Neural cell (in vitro differentiated cells): ENCODE results near the gene SLC9A7. TPM values are rescaled to one million over a fixed set of nuclear protein-coding genes. Genes with fewer than 3 reads are reported as not detected.

Source experiments
- H2AFZ ChIP-seq: fragments of 200-600, 300-800 bp; sonication (generic), shearing (Covaris generic); 2 replicates; pipeline ENCODE4 v1.6.0; 2014; ENCODE audit warnings: low read depth, mild to moderate bottlenecking, antibody characterized with exemption, low read length, moderate library complexity
- H3F3A ChIP-seq: fragments of 200-600 bp; shearing (Covaris generic); 2 replicates; pipeline ENCODE4 v1.6.1; 2016; ENCODE audit warnings: mild to moderate bottlenecking, moderate library complexity, mixed read lengths, antibody characterized with exemption, low read length; ENCODE audit not compliant: insufficient read depth, poor library complexity, severe bottlenecking
- H3K27ac ChIP-seq: fragments of 200-600, 300-800 bp; sonication (generic), shearing (Covaris generic); 2 replicates; pipeline ENCODE4 v1.5.1; 2014; ENCODE audit warnings: mild to moderate bottlenecking, low read length, moderate library complexity
- H3K27me3 ChIP-seq: fragments of 300-800, 200-600 bp; sonication (generic), shearing (Covaris generic); 2 replicates; pipeline ENCODE4 v1.6.0; 2014; ENCODE audit warnings: mild to moderate bottlenecking, low read depth, low read length, moderate library complexity; ENCODE audit not compliant: insufficient read depth
- H3K36me3 ChIP-seq: fragments of 300-800, 200-600 bp; sonication (generic), shearing (Covaris generic); 2 replicates; pipeline ENCODE4 v1.5.1; 2014; ENCODE audit warnings: mild to moderate bottlenecking, antibody characterized with exemption, low read length, moderate library complexity; ENCODE audit not compliant: insufficient read depth
- H3K4me2 ChIP-seq: fragments of 300-800, 200-600 bp; sonication (generic), shearing (Covaris generic); 2 replicates; pipeline ENCODE4 v1.6.0; 2014; ENCODE audit warnings: mild to moderate bottlenecking, low read length
- H3K4me3 ChIP-seq: fragments of 300-800, 200-600 bp; sonication (generic), shearing (Covaris generic); 2 replicates; pipeline ENCODE4 v1.5.1; 2014; ENCODE audit warnings: mild to moderate bottlenecking, low read length, moderate library complexity
- H3K79me2 ChIP-seq: fragments of 200-600 bp; shearing (Covaris generic); replicated peaks from 2 replicates; pipeline ENCODE4 v1.6.0; 2014; ENCODE audit warnings: mild to moderate bottlenecking, low read length, moderate library complexity; ENCODE audit not compliant: insufficient read depth
- H3K9ac ChIP-seq: fragments of 300-800, 200-600 bp; sonication (generic), shearing (Covaris generic); 2 replicates; pipeline ENCODE4 v1.6.1; 2016; ENCODE audit warnings: mild to moderate bottlenecking, low read length, mixed read lengths
- H3K9me2 ChIP-seq: fragments of 200-600 bp; shearing (Covaris generic); 2 replicates; pipeline ENCODE4 v1.6.1; 2016; ENCODE audit warnings: mild to moderate bottlenecking, low read length, mixed read lengths; ENCODE audit not compliant: insufficient read depth
- H3K9me3 ChIP-seq: fragments of 200-600, 300-800 bp; sonication (generic), shearing (Covaris generic); 2 replicates; pipeline ENCODE4 v1.6.1; 2016; ENCODE audit warnings: mild to moderate bottlenecking, mixed run types, low read length, moderate library complexity, mixed read lengths
- H4K20me1 ChIP-seq: fragments of 200-600 bp; shearing (Covaris generic); 2 replicates; pipeline ENCODE4 v1.6.1; 2016; ENCODE audit warnings: mild to moderate bottlenecking, mixed run types; ENCODE audit not compliant: insufficient read depth
- MXI1 ChIP-seq: fragments of 450-650 bp; conservative IDR thresholded peaks from 2 replicates; pipeline ENCODE4 v1.6.1; 2014; ENCODE audit warnings: antibody characterized with exemption, mild to moderate bottlenecking; ENCODE audit not compliant: poor library complexity, severe bottlenecking
- POLR2AphosphoS5 ChIP-seq: IDR thresholded peaks from 2 replicates; pipeline ENCODE4 v1.6.1; 2012
- RAD21 ChIP-seq: fragments of 450-650 bp; conservative IDR thresholded peaks from 2 replicates; pipeline ENCODE4 v1.6.1; 2014; ENCODE audit warnings: antibody characterized with exemption, mild to moderate bottlenecking, moderate library complexity
- polyA plus RNA-seq: library from polyadenylated mRNA; depleted of rRNA; stranded (reverse); fragments of >200 nt; gene quantifications from 2 replicates; pipeline ENCODE4 v1.2.3, GENCODE V29; 2014
- TF ChIP-seq, protein P1 (sequence below): fragments of 450-650 bp; IDR thresholded peaks from 2 replicates; pipeline ENCODE4 v1.5.1; 2014; ENCODE audit warnings: antibody characterized with exemption, mild to moderate bottlenecking, moderate library complexity; ENCODE audit not compliant: poor library complexity, severe bottlenecking

Gene SLC9A7
- polyA plus RNA-seq, 1 donor from 2014 or later, result 12.1 TPM

DNA sequence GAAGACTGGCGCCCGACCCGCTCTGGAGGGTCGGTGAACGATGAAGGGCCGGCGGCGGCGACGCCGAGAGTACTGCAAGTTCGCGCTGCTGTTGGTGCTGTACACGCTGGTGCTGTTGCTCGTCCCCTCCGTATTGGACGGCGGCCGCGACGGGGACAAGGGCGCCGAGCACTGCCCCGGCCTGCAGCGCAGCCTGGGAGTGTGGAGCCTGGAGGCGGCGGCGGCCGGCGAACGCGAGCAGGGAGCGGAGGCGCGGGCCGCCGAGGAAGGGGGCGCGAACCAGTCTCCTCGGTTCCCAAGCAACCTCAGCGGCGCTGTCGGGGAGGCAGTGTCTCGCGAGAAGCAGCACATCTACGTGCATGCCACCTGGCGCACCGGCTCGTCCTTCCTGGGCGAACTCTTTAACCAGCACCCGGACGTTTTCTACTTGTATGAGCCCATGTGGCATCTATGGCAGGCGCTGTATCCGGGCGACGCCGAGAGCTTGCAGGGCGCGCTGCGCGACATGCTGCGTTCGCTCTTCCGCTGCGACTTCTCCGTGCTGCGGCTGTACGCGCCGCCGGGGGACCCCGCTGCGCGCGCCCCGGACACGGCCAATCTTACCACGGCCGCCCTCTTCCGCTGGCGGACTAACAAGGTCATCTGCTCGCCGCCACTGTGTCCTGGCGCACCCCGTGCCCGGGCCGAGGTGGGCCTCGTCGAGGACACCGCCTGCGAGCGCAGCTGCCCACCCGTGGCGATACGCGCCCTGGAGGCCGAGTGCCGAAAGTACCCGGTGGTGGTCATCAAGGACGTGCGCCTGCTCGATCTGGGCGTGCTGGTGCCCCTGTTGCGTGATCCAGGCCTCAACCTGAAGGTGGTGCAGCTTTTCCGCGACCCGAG lies 184.8 kb downstream of the SLC9A7 start:
- Histone ChIP-seq H3K4me3 (peak overlapping the region; percentile 75), H3K27me3 (peaks cover 17% of the 10 kb centered on the region), H3K27ac (no peak overlapping the region), H3K4me2 (no peak overlapping the region), H4K20me1 (no peaks in the 10 kb centered on the region), H2AFZ (no peak overlapping the region), H3F3A (no peaks in the 10 kb centered on the region), H3K9ac (peak overlapping the region; percentile 58), H3K9me2 (no peaks in the 10 kb centered on the region), H3K9me3 (no peaks in the 10 kb centered on the region), H3K36me3 (no peaks in the 10 kb centered on the region), H3K79me2 (no peaks in the 10 kb centered on the region)
- peak; percentile 23 for TF ChIP-seq MXI1
- TF ChIP-seq, protein P1, sequence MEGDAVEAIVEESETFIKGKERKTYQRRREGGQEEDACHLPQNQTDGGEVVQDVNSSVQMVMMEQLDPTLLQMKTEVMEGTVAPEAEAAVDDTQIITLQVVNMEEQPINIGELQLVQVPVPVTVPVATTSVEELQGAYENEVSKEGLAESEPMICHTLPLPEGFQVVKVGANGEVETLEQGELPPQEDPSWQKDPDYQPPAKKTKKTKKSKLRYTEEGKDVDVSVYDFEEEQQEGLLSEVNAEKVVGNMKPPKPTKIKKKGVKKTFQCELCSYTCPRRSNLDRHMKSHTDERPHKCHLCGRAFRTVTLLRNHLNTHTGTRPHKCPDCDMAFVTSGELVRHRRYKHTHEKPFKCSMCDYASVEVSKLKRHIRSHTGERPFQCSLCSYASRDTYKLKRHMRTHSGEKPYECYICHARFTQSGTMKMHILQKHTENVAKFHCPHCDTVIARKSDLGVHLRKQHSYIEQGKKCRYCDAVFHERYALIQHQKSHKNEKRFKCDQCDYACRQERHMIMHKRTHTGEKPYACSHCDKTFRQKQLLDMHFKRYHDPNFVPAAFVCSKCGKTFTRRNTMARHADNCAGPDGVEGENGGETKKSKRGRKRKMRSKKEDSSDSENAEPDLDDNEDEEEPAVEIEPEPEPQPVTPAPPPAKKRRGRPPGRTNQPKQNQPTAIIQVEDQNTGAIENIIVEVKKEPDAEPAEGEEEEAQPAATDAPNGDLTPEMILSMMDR, result no peak

DNA sequence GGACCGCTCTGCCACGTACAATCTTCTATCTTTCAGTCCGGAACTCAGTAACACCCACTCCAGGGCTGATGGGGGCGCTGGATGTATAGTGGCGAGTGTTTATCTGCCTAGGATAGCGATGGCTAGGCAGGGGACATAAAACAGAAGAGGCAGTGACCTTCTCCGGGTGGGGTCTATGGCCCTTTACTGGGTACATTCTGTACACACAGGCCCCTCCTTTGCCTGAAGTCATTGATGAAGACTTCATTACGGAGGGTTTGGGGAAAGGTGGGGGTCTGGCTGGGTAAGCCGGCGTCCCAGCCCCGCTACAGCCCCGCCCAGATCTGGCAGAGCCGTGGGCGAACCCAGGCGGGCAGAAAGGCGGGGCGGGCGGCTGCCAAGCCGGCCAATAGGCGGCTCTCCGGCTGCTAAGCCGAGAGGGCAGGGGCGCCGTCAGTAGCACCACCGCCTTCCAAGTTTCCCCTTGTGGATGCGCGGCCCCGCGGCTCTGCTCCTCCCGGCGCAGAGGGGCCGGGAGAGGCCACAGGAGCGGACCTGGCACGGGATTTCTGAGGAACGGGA lies 185.5 kb downstream of the SLC9A7 start, which contains the start of gene CHST7:
Gene CHST7 (plus strand): TSS at position 435 of the 561 bp plus-strand sequence. CDS start 167 bp downstream, outside the sequence.
- Histone ChIP-seq H3K36me3 (no peaks in the 10 kb centered on the region), H3K27me3 (peaks cover 17% of the 10 kb centered on the region), H3K79me2 (no peaks in the 10 kb centered on the region), H3K9me3 (no peaks in the 10 kb centered on the region), H3K27ac (no peak within 1 kb of the TSS), H3K9ac (peak within 1 kb of the TSS; percentile 58), H2AFZ (no peak within 1 kb of the TSS), H3K9me2 (no peaks in the 10 kb centered on the region), H3F3A (no peaks in the 10 kb centered on the region), H4K20me1 (no peaks in the 10 kb centered on the region), H3K4me2 (no peak within 1 kb of the TSS), H3K4me3 (peak within 1 kb of the TSS; percentile 75)
- TF ChIP-seq RAD21 (no peak), POLR2AphosphoS5 (no peak)
- TF ChIP-seq, protein P1, result peak; percentile 35

DNA sequence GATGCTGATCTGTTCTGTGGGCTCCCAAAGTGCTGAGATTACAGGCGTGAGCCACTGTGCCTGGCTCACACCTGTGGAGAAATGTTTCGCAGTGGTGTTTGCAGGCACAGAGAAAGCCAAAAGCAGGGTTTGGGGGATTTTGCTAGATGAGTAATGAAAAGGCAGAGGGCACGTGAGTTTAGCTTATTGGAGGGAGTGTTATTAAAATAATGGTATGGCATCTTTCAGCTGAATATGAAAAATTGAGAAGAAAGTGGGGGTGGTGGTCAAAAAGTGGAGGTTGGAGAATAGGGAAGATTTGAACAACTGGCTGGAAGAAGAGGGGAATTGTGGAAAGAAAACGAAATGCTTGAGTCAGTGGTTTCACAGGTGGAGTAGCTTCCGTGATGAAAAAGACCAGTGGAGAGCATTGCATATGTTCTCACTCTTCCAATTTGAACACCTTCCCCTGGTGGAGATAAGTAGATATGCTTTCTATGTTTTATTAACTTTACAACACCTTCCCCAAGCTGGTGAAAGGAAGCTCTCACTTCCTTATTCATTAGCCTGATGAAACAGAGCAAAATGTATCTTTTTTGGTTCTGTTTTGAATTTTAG lies 186.5 kb downstream of the SLC9A7 start:
- no peak for TF ChIP-seq MXI1
- H3K79me2 ChIP-seq, result no peaks in the 10 kb centered on the region
- H3K9me2 ChIP-seq, result no peaks in the 10 kb centered on the region
- no peaks in the 10 kb centered on the region for H4K20me1 ChIP-seq
- H2AFZ ChIP-seq, result no peak overlapping the region
- no peak overlapping the region for H3K27ac ChIP-seq
- H3K27me3 ChIP-seq, result peaks cover 17% of the 10 kb centered on the region
- H3K4me2 ChIP-seq, result no peak overlapping the region
- H3K36me3 ChIP-seq, result no peaks in the 10 kb centered on the region
- H3F3A ChIP-seq, result no peaks in the 10 kb centered on the region
- no peaks in the 10 kb centered on the region for H3K9me3 ChIP-seq
- H3K4me3 ChIP-seq, result no peak overlapping the region
- H3K9ac ChIP-seq, result no peak overlapping the region
